Activated CD4-positive, alpha-beta T cell treated with anti-CD3 and anti-CD28 coated beads, Interleukin-2, amount 10 ng/mL, durations not matched to agents 7 days and 5 days (primary cell): Measurements from ENCODE around the gene SCT. TPM values are rescaled to one million over a fixed set of nuclear protein-coding genes. Genes with fewer than 3 reads are reported as not detected.

Experiments
- CTCF ChIA-PET: fragments of 350-600 bp; sonication (Branson Sonifier 250); formaldehyde crosslinking; loops from one replicate; lab custom pipeline; 2021; ENCODE audit warnings: antibody characterized with exemption; lab: Charles Lee
- POLR2A ChIA-PET: fragments of 350-600 bp; sonication (Branson Sonifier 250); formaldehyde crosslinking; loops from one replicate; lab custom pipeline; 2021; ENCODE audit warnings: antibody characterized with exemption; lab: Charles Lee
- DNase-seq: peaks from one replicate; pipeline ENCODE4 v3.0.0-alpha.2; 2020
- H3K27ac Mint-ChIP-seq: one replicate; pipeline ENCODE4 v1.8.0; 2021; ENCODE audit warnings: mild to moderate bottlenecking, moderate library complexity, mixed read lengths
- H3K27me3 Mint-ChIP-seq: one replicate; pipeline ENCODE4 v1.8.0; 2021; ENCODE audit warnings: mixed read lengths
- H3K36me3 Mint-ChIP-seq: one replicate; pipeline ENCODE4 v1.8.0; 2021; ENCODE audit warnings: low read depth, mixed read lengths
- H3K4me1 Mint-ChIP-seq: one replicate; pipeline ENCODE4 v1.8.0; 2021; ENCODE audit warnings: mixed read lengths
- H3K4me3 Mint-ChIP-seq: one replicate; pipeline ENCODE4 v1.8.0; 2021; ENCODE audit warnings: mild to moderate bottlenecking, moderate library complexity, mixed read lengths
- H3K9me3 Mint-ChIP-seq: one replicate; pipeline ENCODE4 v1.8.0; 2021; ENCODE audit warnings: mixed read lengths
- total RNA-seq, 2 experiments: library from RNA; stranded (reverse); gene quantifications; one replicate each; pipeline ENCODE4 v1.2.3, GENCODE V29; 2021

The SCT gene
- not detected for total RNA-seq

- ChIA-PET POLR2A (no interaction called here), CTCF (interaction anchor here (0.6 kb wide), 1 partner anchor 67 kb away, joined by 3 read pairs; no protein-coding TSS in a partner anchor)
- H3K36me3 Mint-ChIP-seq = peaks cover 2% of the 10 kb centered on the region
- H3K4me1 Mint-ChIP-seq = peaks cover 21% of the 10 kb centered on the region
- H3K27ac Mint-ChIP-seq = no peak within 1 kb of the TSS
- H3K4me3 Mint-ChIP-seq = no peak within 1 kb of the TSS
- H3K27me3 Mint-ChIP-seq = peaks cover 25% of the 10 kb centered on the region
- no peak for DNase-seq
- H3K9me3 Mint-ChIP-seq = no peaks in the 10 kb centered on the region
These were observed at the start of gene SCT for GRCh38 chr11:626475-627307. TSS of gene SCT (minus strand) at chr11:627181. CDS start at chr11:627143, 38 bp downstream.

GRCh38 chr11:674406-674805 lies 47.4 kb upstream of the SCT start:
- no peak overlapping the region for H3K4me3 Mint-ChIP-seq
- H3K27ac Mint-ChIP-seq = no peak overlapping the region
- no peaks in the 10 kb centered on the region for H3K9me3 Mint-ChIP-seq
- H3K36me3 Mint-ChIP-seq = peaks cover 22% of the 10 kb centered on the region
- no peaks in the 10 kb centered on the region for H3K4me1 Mint-ChIP-seq
- no peaks in the 10 kb centered on the region for H3K27me3 Mint-ChIP-seq
- ChIA-PET CTCF (interaction anchor here (0.6 to 2.2 kb wide), 7 partner anchors 9 to 283 kb away, joined by 3 to 7 read pairs (median 3); no protein-coding TSS in a partner anchor), POLR2A (interaction anchor here (0.6 kb wide), 1 partner anchor 132 kb away, joined by 3 read pairs; no protein-coding TSS in a partner anchor)
- DNase-seq = no peak

DNA sequence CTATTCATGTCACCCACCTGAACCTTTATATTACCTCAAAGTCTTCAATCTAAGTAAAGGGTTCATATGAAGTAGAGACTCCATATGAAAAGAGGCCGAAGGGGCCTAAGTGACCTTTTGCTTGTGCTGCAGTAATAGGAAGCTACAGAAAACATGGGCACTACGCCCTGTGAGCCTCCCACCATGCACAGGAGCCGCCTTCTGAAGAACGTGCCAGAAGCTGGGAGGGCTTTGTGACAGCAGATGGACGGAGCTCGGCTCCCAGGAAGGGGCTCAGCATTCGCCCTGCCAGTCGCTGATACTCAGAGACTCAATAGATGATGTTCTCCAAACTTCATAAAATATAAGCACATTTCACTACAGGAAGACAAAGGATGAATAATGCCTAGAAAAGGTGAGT lies 46.9 kb upstream of the SCT start:
- Mint-ChIP-seq H3K4me3 (no peak overlapping the region), H3K9me3 (no peaks in the 10 kb centered on the region), H3K36me3 (peaks cover 22% of the 10 kb centered on the region), H3K27me3 (no peaks in the 10 kb centered on the region), H3K27ac (no peak overlapping the region), H3K4me1 (no peaks in the 10 kb centered on the region)
- POLR2A ChIA-PET = interaction anchor here (0.6 kb wide), 1 partner anchor 132 kb away, joined by 3 read pairs; no protein-coding TSS in a partner anchor
- DNase-seq = no peak
- CTCF ChIA-PET = interaction anchor here (0.6 to 2.2 kb wide), 6 partner anchors 9 to 55 kb away, joined by 3 to 7 read pairs (median 4); no protein-coding TSS in a partner anchor

GRCh38 chr11:665704-666281 lies 38.8 kb upstream of the SCT start:
- ChIA-PET POLR2A (no interaction called here), CTCF (interaction anchor here (1.1 kb wide), 1 partner anchor 16 kb away, joined by 3 read pairs; no protein-coding TSS in a partner anchor)
- no peaks in the 10 kb centered on the region for H3K4me1 Mint-ChIP-seq

GRCh38 chr11:665062-665703 lies 38.2 kb upstream of the SCT start:
- DNase-seq = no peak
- Mint-ChIP-seq H3K9me3 (no peaks in the 10 kb centered on the region), H3K4me3 (no peak overlapping the region), H3K4me1 (no peaks in the 10 kb centered on the region), H3K27me3 (no peaks in the 10 kb centered on the region), H3K36me3 (peaks cover 6% of the 10 kb centered on the region), H3K27ac (no peak overlapping the region)
- ChIA-PET POLR2A (no interaction called here), CTCF (interaction anchor here (1.1 kb wide), 1 partner anchor 16 kb away, joined by 3 read pairs; no protein-coding TSS in a partner anchor)

More at GRCh38 chr11:665704-666281, 38.8 kb upstream of the SCT start:
- H3K9me3 Mint-ChIP-seq = no peaks in the 10 kb centered on the region
- peaks cover 6% of the 10 kb centered on the region for H3K36me3 Mint-ChIP-seq
- DNase-seq = no peak
- no peaks in the 10 kb centered on the region for H3K27me3 Mint-ChIP-seq
- H3K27ac Mint-ChIP-seq = no peak overlapping the region
- H3K4me3 Mint-ChIP-seq = no peak overlapping the region

GRCh38 chr11:662689-663274 lies 35.8 kb upstream of the SCT start:
- H3K9me3 Mint-ChIP-seq = no peaks in the 10 kb centered on the region
- H3K4me3 Mint-ChIP-seq = no peak overlapping the region
- POLR2A ChIA-PET = no interaction called here
- peaks cover 5% of the 10 kb centered on the region for H3K36me3 Mint-ChIP-seq
- CTCF ChIA-PET = interaction anchor here (0.7 to 0.9 kb wide), 3 partner anchors 54 to 61 kb away, joined by 3 to 5 read pairs (median 3); no protein-coding TSS in a partner anchor
- H3K4me1 Mint-ChIP-seq = no peaks in the 10 kb centered on the region
- H3K27me3 Mint-ChIP-seq = no peaks in the 10 kb centered on the region
- no peak overlapping the region for H3K27ac Mint-ChIP-seq
- peak; percentile 45 for DNase-seq

DNA sequence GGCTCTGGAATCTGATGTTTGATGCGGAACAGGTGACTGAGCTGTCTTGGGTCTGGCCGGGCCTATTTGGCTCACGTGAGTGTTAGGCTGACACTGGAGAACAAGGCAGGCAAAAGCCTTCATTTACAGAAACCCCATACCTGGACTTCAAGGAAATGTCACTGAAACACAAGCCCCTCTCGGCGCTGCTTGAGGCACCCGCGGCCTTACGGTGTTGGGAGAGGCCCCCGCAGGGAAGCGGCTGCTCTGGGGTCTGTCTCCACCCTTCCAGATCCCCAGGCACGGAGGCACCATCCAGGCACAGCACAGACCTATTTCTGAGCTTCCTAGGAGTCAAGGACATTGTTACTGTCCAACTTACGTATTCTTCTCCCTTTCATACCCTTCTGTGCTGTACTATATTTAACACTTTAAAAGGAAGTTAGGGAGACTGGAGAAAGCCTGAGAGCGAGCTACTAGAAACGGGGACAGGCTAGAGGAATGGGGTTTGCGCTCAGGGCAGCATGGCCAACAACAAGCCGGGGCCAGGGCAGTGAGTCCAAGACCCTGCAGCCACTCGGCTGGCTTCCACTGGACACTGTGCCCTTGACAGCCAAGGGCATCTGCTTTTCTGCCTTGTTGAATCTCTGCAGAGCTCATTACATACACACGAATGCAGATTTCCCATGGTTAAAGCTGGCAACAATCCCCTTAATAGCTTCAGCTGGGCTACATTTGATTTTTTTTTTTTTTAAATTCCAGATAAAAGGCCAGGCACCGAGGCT lies 33.9 kb upstream of the SCT start:
- no peak for DNase-seq
- no peaks in the 10 kb centered on the region for H3K4me1 Mint-ChIP-seq
- no peaks in the 10 kb centered on the region for H3K9me3 Mint-ChIP-seq
- POLR2A ChIA-PET = interaction anchor here (0.6 kb wide), 1 partner anchor 9 kb away, joined by 4 read pairs; no protein-coding TSS in a partner anchor
- H3K27ac Mint-ChIP-seq = no peak overlapping the region
- H3K27me3 Mint-ChIP-seq = no peaks in the 10 kb centered on the region
- H3K4me3 Mint-ChIP-seq = no peak overlapping the region
- H3K36me3 Mint-ChIP-seq = peaks cover 5% of the 10 kb centered on the region
- CTCF ChIA-PET = interaction anchor here (0.6 to 1.4 kb wide), 3 partner anchors 14 to 65 kb away, joined by 3 read pairs; no protein-coding TSS in a partner anchor

DNA sequence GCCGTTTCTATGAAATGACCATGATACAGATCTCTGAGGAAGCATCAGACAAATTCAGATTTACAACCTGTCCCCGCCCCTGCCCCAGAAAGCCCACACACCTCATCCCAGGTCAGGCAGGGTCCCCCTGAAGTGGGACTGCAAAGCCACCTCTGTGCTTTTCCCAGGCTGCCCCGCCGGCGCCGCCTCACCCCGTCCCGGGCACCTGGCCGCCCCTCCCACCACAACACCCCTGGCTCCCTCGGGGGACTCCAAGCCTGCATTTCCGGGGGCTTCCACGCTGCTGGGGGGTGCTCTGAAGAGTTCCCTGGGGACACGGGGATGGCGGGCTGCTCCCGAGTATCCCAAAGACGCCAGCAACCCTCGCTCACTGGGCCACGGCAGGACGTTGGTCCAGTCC lies 33.3 kb upstream of the SCT start:
- DNase-seq = no peak
- Mint-ChIP-seq H3K4me1 (no peaks in the 10 kb centered on the region), H3K4me3 (no peak overlapping the region), H3K9me3 (no peaks in the 10 kb centered on the region), H3K27me3 (no peaks in the 10 kb centered on the region), H3K27ac (no peak overlapping the region), H3K36me3 (peaks cover 5% of the 10 kb centered on the region)
- POLR2A ChIA-PET = no interaction called here
- CTCF ChIA-PET = interaction anchor here (0.6 to 1.4 kb wide), 3 partner anchors 14 to 66 kb away, joined by 3 read pairs; no protein-coding TSS in a partner anchor

DNA sequence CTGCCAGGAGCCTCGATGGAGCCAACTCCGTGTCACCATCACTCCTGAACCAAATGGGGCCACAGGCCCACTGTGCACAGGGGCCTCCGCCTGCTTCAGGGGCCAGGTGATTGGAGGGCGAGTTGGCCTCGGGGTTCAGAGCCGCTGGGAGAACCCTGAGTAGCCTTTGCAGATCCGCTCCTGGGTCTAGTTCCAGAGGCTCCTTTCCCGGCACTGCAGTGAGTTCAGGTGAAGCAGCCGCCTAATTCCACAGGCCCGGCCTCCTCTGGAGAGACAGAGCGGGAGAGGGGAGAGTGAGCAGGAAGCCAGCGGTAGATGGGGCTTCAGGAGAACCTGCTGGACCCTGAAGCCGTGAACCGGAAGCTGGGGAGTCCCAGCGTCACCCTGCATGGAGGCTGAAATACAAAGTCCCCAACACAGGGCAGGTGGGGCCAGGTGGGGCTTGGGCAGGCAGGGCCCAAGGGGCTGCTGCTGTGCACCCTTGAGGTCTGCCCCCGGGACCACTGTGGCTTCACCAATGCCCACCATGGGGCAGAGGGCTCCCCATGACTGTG lies 32.6 kb upstream of the SCT start:
- H3K4me1 Mint-ChIP-seq = no peaks in the 10 kb centered on the region
- H3K36me3 Mint-ChIP-seq = peaks cover 5% of the 10 kb centered on the region
- no peak overlapping the region for H3K27ac Mint-ChIP-seq
- H3K27me3 Mint-ChIP-seq = no peaks in the 10 kb centered on the region
- no peak for DNase-seq
- POLR2A ChIA-PET = no interaction called here
- no peaks in the 10 kb centered on the region for H3K9me3 Mint-ChIP-seq
- no peak overlapping the region for H3K4me3 Mint-ChIP-seq
- CTCF ChIA-PET = interaction anchor here (1.4 kb wide), 1 partner anchor 63 kb away, joined by 3 read pairs; no protein-coding TSS in a partner anchor

- Mint-ChIP-seq H3K27ac (no peak overlapping the region), H3K4me1 (no peaks in the 10 kb centered on the region), H3K4me3 (no peak overlapping the region), H3K9me3 (no peaks in the 10 kb centered on the region), H3K27me3 (no peaks in the 10 kb centered on the region), H3K36me3 (peaks cover 3% of the 10 kb centered on the region)
- POLR2A ChIA-PET = interaction anchor here (0.5 kb wide), 1 partner anchor 11 kb away, joined by 3 read pairs; no protein-coding TSS in a partner anchor
- CTCF ChIA-PET = interaction anchor here (1.6 kb wide), 1 partner anchor 18 kb away, joined by 3 read pairs; no protein-coding TSS in a partner anchor
- DNase-seq = no peak
These were observed 30.7 kb upstream of the SCT start for GRCh38 chr11:657691-658126.

GRCh38 chr11:656866-657265 lies 29.9 kb upstream of the SCT start:
- POLR2A ChIA-PET = no interaction called here
- DNase-seq = no peak
- CTCF ChIA-PET = interaction anchor here (0.6 to 1.6 kb wide), 4 partner anchors 16 to 136 kb away, joined by 3 read pairs; no protein-coding TSS in a partner anchor
- H3K27ac Mint-ChIP-seq = no peak overlapping the region
- no peaks in the 10 kb centered on the region for H3K4me1 Mint-ChIP-seq
- no peak overlapping the region for H3K4me3 Mint-ChIP-seq
- H3K9me3 Mint-ChIP-seq = no peaks in the 10 kb centered on the region
- H3K27me3 Mint-ChIP-seq = no peaks in the 10 kb centered on the region
- peaks cover 6% of the 10 kb centered on the region for H3K36me3 Mint-ChIP-seq
